IgD-negative memory B cell (primary cell): ENCODE results near the gene BAD. TPM values are rescaled to one million over a fixed set of nuclear protein-coding genes. Genes with fewer than 3 reads are reported as not detected.

Source experiments
- H3K27ac Mint-ChIP-seq, 3 donors: one replicate each; pipeline ENCODE4 v1.8.0; 2020 to 2022; ENCODE audit warnings: mild to moderate bottlenecking in 3 of 3, mixed read lengths in 3 of 3, moderate library complexity in 1 of 3
- H3K27me3 Mint-ChIP-seq: one replicate; pipeline ENCODE4 v1.8.0; 2021; ENCODE audit warnings: mixed read lengths
- H3K36me3 Mint-ChIP-seq: one replicate; pipeline ENCODE4 v1.8.0; 2020; ENCODE audit warnings: mild to moderate bottlenecking, mixed read lengths
- H3K4me1 Mint-ChIP-seq, 3 donors: one replicate each; pipeline ENCODE4 v1.8.0; 2020 to 2022; ENCODE audit warnings: mixed read lengths in 3 of 3, mild to moderate bottlenecking in 1 of 3
- H3K4me3 Mint-ChIP-seq, 4 donors: one replicate each; pipeline ENCODE4 v1.8.0; 2020 to 2022; ENCODE audit warnings: mild to moderate bottlenecking in 4 of 4, mixed read lengths in 4 of 4, moderate library complexity in 3 of 4
- H3K9me3 Mint-ChIP-seq, 3 donors: one replicate each; pipeline ENCODE4 v1.8.0; 2020 to 2021; ENCODE audit warnings: mixed read lengths in 3 of 3, mild to moderate bottlenecking in 1 of 3
- polyA plus RNA-seq: library from polyadenylated mRNA; unstranded; fragments of 300-500 nt; fragmentation: Illumina TruSeq; gene quantifications from one replicate; pipeline ENCODE4 v1.2.3, GENCODE V29; 2021

Gene BAD
- polyA plus RNA-seq, 1 donor from 2014 or later: 53.2 TPM

- peaks cover 0 to 1% (median 0%) of the 10 kb centered on the region in 3 donors for H3K9me3 Mint-ChIP-seq
- no peaks in the 10 kb centered on the region for H3K36me3 Mint-ChIP-seq
- peak overlapping the region in 1 of 4 donors; percentile 15 for H3K4me3 Mint-ChIP-seq
- H3K27me3 Mint-ChIP-seq: peaks cover 63% of the 10 kb centered on the region
- H3K4me1 Mint-ChIP-seq: peaks cover 8 to 13% (median 12%) of the 10 kb centered on the region in 3 donors
- H3K27ac Mint-ChIP-seq: no peak overlapping the region
Observed at GRCh38 chr11:64295760-64296159, 11.3 kb upstream of the BAD start.

- peaks cover 0 to 3% (median 0%) of the 10 kb centered on the region in 3 donors for H3K9me3 Mint-ChIP-seq
- H3K4me1 Mint-ChIP-seq: peaks cover 3 to 12% (median 7%) of the 10 kb centered on the region in 3 donors
- peak overlapping the region in 1 of 3 donors; percentile 27 for H3K27ac Mint-ChIP-seq
- peak overlapping the region in 1 of 4 donors; percentile 15 for H3K4me3 Mint-ChIP-seq
- H3K27me3 Mint-ChIP-seq: peaks cover 59% of the 10 kb centered on the region
- H3K36me3 Mint-ChIP-seq: no peaks in the 10 kb centered on the region
Observed at GRCh38 chr11:64294774-64295173, 10.3 kb upstream of the BAD start.

- Mint-ChIP-seq H3K27me3 (peaks cover 43% of the 10 kb centered on the region), H3K27ac (peak overlapping the region in 1 of 3 donors; percentile 85), H3K36me3 (no peaks in the 10 kb centered on the region), H3K4me1 (peaks cover 0 to 9% (median 3%) of the 10 kb centered on the region in 3 donors), H3K9me3 (peaks cover 0 to 3% (median 0%) of the 10 kb centered on the region in 3 donors), H3K4me3 (peak overlapping the region in 2 of 4 donors; percentile 41 to 51)
Observed at GRCh38 chr11:64292460-64293254, 8.2 kb upstream of the BAD start.

- Mint-ChIP-seq H3K36me3 (no peaks in the 10 kb centered on the region), H3K27ac (no peak overlapping the region), H3K4me3 (no peak overlapping the region), H3K9me3 (peaks cover 0 to 3% (median 0%) of the 10 kb centered on the region in 3 donors), H3K27me3 (peaks cover 39% of the 10 kb centered on the region), H3K4me1 (peaks cover 0 to 4% (median 3%) of the 10 kb centered on the region in 3 donors)
Observed at GRCh38 chr11:64291752-64292459, 7.4 kb upstream of the BAD start.

- Mint-ChIP-seq H3K9me3 (peaks cover 0 to 3% (median 0%) of the 10 kb centered on the region in 3 donors), H3K4me3 (peak within 1 kb of the TSS; percentile 3 to 89 (median 70)), H3K36me3 (no peaks in the 10 kb centered on the region), H3K4me1 (peaks cover 3 to 8% (median 6%) of the 10 kb centered on the region in 3 donors), H3K27ac (peak within 1 kb of the TSS in 1 of 3 donors; percentile 74), H3K27me3 (peaks cover 33% of the 10 kb centered on the region)
Observed at GRCh38 chr11:64291262-64291751, 6.8 kb upstream of the BAD start, which contains the start of gene KCNK4. KCNK4 (plus strand) TSS chr11:64291302; CDS start chr11:64293019, 1,717 bp downstream.

- H3K36me3 Mint-ChIP-seq: no peaks in the 10 kb centered on the region
- H3K27me3 Mint-ChIP-seq: peaks cover 30% of the 10 kb centered on the region
- H3K4me1 Mint-ChIP-seq: peaks cover 3 to 9% (median 7%) of the 10 kb centered on the region in 3 donors
- H3K9me3 Mint-ChIP-seq: peaks cover 0 to 3% (median 0%) of the 10 kb centered on the region in 3 donors
- H3K4me3 Mint-ChIP-seq: peak overlapping the region; percentile 3 to 89 (median 70)
- peak overlapping the region in 1 of 3 donors; percentile 74 for H3K27ac Mint-ChIP-seq
Observed at GRCh38 chr11:64290352-64291261, 6.1 kb upstream of the BAD start.

- peak overlapping the region in 2 of 4 donors; percentile 73 to 91 for H3K4me3 Mint-ChIP-seq
- H3K27me3 Mint-ChIP-seq: peaks cover 21% of the 10 kb centered on the region
- peaks cover 3 to 9% (median 7%) of the 10 kb centered on the region in 3 donors for H3K4me1 Mint-ChIP-seq
- H3K36me3 Mint-ChIP-seq: no peaks in the 10 kb centered on the region
- H3K27ac Mint-ChIP-seq: peak overlapping the region in 2 of 3 donors; percentile 20 to 96
- peaks cover 0 to 3% (median 0%) of the 10 kb centered on the region in 3 donors for H3K9me3 Mint-ChIP-seq
Observed at GRCh38 chr11:64289002-64289564, 4.6 kb upstream of the BAD start.

GRCh38 chr11:64288353-64288750, 3.9 kb upstream of the BAD start:
- H3K27me3 Mint-ChIP-seq: peaks cover 15% of the 10 kb centered on the region
- peak overlapping the region in 1 of 4 donors; percentile 91 for H3K4me3 Mint-ChIP-seq
- H3K9me3 Mint-ChIP-seq: peaks cover 0 to 3% (median 0%) of the 10 kb centered on the region in 3 donors
- peak overlapping the region in 1 of 3 donors; percentile 96 for H3K27ac Mint-ChIP-seq
- peaks cover 6 to 12% (median 7%) of the 10 kb centered on the region in 3 donors for H3K4me1 Mint-ChIP-seq
- H3K36me3 Mint-ChIP-seq: no peaks in the 10 kb centered on the region

- Mint-ChIP-seq H3K27me3 (peaks cover 10% of the 10 kb centered on the region), H3K4me1 (peaks cover 6 to 14% (median 7%) of the 10 kb centered on the region in 3 donors), H3K27ac (peak overlapping the region in 2 of 3 donors; percentile 73 to 96), H3K36me3 (peaks cover 2% of the 10 kb centered on the region), H3K4me3 (peak overlapping the region in 3 of 4 donors; percentile 33 to 91 (median 41)), H3K9me3 (peaks cover 0 to 3% (median 0%) of the 10 kb centered on the region in 3 donors)
Observed at GRCh38 chr11:64287676-64288352, 3.3 kb upstream of the BAD start.

- Mint-ChIP-seq H3K9me3 (peaks cover 0 to 3% (median 0%) of the 10 kb centered on the region in 3 donors), H3K27me3 (peaks cover 7% of the 10 kb centered on the region), H3K4me1 (peaks cover 3 to 14% (median 7%) of the 10 kb centered on the region in 3 donors), H3K36me3 (peaks cover 2% of the 10 kb centered on the region), H3K27ac (peak overlapping the region in 1 of 3 donors; percentile 96), H3K4me3 (peak overlapping the region; percentile 74 to 94 (median 90))
Observed at GRCh38 chr11:64286801-64287159, 2.3 kb upstream of the BAD start.

- Mint-ChIP-seq H3K4me1 (peaks cover 3 to 14% (median 7%) of the 10 kb centered on the region in 3 donors), H3K27ac (peak overlapping the region; percentile 59 to 100 (median 99)), H3K9me3 (peaks cover 0 to 3% (median 0%) of the 10 kb centered on the region in 3 donors), H3K36me3 (peaks cover 2% of the 10 kb centered on the region), H3K4me3 (peak overlapping the region; percentile 74 to 95 (median 92)), H3K27me3 (peaks cover 7% of the 10 kb centered on the region)
Observed at GRCh38 chr11:64285885-64286800, 1.7 kb upstream of the BAD start.
